Right hindlimb (tissue), 1 donor: Measurements from ENCODE around the gene LAMA5.

Experiments
- DNase-seq: peaks from one replicate; pipeline ENCODE4 v3.0.0-alpha.2; 2018

LAMA5 gene

DNA sequence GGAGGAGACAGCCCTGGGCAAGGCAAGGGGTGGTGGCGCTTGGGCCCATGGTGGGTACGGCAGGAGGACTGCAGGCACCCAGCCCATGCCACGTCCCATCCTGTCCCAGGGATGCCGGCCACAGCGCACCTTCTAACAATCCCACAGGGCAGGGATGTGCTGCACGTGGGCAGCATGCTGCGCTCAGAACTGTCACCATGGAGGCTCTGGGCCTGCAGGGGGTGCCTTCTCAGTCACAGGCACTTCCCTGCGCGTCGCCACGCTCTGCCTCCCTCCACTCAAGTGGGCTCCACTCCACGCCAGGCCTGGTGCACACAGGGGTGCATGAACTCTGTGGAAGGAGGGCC, 37.6 kb upstream of the LAMA5 start:
- DNase-seq: no peak

- DNase-seq: no peak
Observed at GRCh38 chr20:62404112-62404665, 37.1 kb upstream of the LAMA5 start.

- DNase-seq: no peak
Observed at GRCh38 chr20:62403331-62403730, 36.2 kb upstream of the LAMA5 start.

GRCh38 chr20:62402456-62403150, 35.5 kb upstream of the LAMA5 start:
- DNase-seq: no peak

DNA sequence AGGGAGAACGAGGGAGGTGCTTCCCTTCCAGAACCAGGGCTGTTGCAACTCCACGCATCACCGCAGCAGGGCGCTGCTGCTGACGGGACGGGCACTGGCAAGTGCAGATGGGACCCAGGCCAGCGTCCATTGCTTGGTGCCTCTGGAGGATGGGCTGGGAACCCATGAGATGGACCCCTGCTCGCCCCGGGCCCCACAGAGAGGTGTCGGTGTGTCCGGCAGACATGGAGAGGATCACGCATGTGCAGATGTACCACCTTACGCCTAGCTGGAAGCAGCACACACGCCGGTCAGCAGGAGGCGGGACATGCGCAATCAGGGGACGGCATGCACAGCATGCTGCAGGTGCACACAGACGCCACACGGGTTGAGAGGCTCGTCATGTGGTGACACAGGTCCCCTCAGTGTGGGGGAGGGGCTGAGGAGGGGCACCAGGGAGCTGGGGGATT, 34.2 kb upstream of the LAMA5 start:
- no peak for DNase-seq

- no peak for DNase-seq
Observed at GRCh38 chr20:62400541-62400940, 33.4 kb upstream of the LAMA5 start.

DNA sequence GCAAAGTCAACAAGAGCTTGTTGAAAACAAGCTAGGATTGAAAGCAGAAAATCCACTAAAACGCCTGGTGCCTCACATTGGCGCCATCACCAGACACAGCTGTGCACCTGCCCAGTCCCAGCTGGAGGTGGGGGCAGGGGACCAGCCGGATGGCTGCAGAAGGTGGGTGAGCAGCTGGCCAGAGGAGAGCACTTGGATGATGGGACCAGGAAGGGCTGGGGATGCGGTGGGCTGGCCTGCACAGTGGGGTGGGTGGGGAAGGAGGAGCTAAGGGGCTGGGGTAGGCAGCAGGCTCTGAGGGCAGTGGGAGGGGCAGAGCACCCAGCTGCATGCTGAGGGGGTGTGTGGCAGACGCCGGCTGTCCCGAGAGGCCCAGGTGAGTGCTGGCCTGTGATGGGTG, 32.9 kb upstream of the LAMA5 start:
- no peak for DNase-seq

GRCh38 chr20:62398120-62398821, 31.2 kb upstream of the LAMA5 start:
- no peak for DNase-seq

DNA sequence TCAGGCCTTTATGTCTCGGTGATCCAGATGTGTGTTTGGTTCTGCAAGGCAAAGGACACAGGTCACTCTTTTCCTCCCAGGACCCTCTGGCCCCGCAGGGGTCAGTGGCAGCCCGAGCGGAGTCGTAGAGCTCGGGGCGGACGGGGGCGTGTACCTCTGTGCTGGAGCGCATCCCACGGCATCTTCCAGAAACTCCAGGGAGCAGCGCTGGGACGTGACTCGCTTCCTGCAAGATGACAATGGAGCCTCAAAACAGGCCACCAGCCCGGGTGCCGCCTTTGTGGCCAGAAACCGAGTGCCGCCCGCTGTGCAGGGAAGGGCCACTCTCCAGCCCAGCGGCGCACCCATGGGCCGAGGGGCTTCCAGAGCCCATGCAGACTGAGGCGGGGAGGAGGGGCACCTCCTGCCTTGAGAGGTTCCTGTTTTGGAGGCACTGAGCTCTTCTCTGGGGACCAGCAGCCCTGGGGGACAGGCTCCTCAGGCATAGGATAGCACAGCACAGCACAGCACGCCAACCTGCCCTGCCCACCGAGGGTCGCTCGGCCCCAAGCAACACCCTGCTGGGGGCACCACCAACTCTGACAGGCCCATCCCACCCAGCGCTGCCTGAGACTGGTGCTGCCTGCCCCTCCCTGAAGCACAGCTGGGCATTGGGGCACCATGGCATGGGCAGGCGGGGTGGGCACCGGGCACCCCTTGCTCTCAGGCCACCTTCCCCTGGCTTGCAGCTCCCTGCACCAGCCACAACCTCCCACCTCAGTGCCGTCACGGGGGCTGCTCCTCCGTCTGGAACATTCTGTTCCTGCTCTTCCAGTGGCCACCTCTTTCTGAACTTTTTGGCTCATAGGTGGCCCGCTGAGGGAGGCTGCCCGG, 29.5 kb upstream of the LAMA5 start:
- no peak for DNase-seq

DNA sequence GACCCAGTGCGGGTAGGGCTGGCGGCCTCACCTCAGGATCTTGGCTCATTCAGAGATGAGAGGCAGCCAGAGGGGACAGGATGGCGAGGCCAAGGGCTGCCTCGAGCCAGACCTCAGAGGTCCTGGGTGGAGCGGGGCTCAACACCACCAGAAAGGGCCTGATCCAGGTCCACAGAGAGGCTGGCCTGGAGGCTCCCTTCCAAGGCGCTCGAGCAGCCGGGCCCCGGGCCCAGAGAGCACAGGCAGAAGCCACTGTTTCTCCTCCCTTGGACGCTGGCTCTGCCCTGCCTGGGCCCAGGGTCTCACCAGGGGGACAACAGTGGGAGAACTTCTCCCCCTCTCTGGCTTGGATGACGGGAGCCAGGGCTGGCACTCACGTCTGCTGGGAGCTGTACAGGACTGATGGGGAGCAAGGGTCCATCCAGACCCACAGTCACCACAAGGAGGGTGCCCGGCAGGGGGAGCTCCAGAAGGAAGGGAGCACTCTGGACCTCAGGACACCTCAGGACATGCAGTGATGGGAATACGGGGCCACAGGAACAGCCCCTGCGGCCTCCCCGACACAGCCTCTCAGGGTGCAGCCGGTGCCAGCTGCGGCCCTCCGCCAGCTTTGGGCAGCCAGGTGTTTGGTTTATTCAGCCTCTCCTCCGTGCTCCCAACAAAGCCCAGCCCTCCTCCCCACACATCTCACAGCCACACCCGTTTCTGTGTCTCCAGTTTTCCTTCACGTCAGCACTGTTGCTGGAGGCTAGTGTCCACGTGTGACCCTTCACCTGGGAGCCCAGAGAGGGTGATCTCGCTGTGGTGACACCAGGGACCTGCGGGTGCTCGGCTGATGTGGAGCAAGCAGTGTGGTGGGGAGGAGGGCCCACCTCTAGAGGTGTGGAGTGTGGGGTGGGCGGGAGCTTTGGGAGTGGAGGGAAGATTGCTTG, 28.5 kb upstream of the LAMA5 start:
- no peak for DNase-seq

GRCh38 chr20:62394248-62395245, 27.4 kb upstream of the LAMA5 start:
- no peak for DNase-seq

GRCh38 chr20:62393830-62394229, 26.7 kb upstream of the LAMA5 start:
- DNase-seq: no peak

GRCh38 chr20:62393335-62393665, 26.2 kb upstream of the LAMA5 start:
- no peak for DNase-seq

- no peak for DNase-seq
Observed at GRCh38 chr20:62392621-62393334, 25.7 kb upstream of the LAMA5 start.

DNA sequence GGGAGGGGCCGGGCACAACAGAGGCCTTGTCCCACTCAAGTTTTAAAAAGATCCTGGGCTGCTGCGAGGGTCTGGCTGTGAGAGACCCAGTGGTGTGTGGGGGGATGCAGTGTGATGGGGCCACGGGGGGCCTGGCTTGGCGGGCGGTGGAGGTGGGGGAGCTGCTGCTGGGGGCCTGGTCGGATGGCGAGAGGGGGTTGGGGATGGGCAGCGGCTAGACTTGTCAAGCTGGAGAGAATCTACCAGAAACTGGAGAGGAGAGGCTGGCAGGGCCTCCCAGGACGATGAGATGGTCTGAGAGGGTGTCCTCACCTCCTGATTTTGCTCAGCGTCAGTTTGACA, 24.9 kb upstream of the LAMA5 start:
- no peak for DNase-seq

- DNase-seq: no peak
Observed at GRCh38 chr20:62391165-62392076, 24.3 kb upstream of the LAMA5 start.

DNA sequence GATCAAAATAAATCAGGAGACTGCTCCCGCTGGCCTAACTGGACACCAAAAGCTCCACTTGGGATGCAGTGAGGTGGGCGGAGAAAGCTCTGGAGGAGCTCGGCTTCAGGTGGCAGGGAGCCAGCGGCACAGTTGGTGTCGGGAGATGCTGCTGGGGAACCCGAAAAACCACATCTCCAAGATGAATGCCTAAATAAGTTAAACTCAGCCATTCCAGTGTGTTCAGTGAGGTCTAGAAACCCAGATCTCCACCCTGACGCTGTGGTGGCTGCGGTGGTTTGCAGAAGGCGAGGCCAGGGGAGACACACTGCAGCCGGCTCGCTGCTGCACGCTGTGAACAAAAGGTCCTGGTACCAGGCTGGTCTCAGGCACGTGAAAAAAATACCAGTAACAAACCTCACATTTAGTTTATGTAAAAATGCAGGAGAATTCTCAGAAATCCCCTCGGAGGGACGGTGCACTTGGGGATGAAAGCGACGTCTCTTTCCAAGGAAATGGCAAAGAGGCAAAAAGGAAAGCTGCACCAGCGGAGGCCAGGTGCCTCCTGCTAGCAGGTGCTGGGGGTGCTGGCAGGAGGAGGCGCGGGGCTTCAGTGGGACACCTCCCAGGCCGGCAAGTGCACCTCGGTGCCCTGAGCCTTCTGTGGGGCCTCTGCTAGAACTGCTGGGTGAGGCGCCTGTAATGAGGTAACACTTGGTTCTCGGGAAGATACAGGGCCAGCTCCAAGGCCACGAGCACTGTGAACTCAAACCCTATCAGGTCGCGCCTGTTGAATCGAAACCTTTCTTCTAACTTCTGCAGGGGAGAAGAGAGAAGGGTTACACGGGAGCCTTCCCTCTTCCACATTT, 23.4 kb upstream of the LAMA5 start:
- no peak for DNase-seq

DNA sequence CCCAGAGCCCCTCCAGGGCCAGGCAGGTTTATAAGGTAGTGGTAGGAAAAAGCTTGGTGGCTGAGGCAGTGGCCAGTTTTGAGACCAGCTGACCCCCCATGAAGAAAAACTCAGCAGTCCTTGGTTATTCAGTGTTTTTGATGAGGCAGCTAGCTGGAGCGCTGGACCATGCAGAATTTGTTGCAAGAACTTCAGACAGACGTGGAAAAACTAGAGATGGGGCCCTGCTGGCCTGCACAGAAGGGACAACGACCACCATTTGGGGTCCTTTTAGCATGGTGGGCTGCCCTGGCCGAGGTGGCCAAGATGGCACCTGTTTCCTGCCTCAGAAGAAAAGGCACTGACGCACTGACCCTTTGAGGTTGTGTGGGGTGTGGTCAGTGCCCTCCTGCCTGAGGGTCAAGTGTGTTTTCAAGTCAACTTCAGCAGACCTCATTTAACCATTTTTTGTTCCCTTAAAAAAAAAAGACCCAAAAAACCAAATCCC, 22.5 kb upstream of the LAMA5 start:
- no peak for DNase-seq
